ENCODE data around the gene TSPYL4.

DNA sequence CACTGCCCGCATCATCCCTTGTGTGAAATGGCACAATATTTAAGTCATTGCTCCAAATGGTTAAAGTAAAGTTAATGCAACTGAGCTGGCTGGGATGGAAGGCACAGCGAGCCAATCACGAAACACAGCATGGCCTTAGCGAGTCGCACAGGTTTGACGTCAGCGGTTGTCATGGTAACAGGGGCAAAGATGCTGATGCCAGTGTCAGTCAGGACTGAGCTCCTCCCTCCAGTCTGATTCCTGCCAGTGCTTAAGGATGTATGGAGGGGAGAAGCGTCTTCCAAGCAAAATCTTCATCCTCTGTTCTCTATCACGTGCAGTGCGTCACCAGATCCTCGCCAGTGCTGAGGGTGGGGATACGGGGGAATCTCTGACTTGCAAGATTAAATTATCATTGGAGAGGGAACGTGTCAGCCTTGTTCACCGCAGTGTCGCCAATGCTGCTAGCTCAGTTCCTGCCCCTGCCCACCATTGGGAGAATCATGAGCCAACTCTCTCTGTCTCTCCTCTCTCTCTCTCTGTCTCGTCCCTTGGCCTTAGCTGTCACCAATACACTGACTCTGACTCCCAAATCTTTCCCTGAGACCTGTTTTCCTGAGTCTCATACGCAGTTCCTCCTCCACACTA lies 24.5 kb downstream of the TSPYL4 start:
- no peak for TF ChIP-seq POLR2A (IDR thresholded peaks at IDR 0.05; ENCODE audit: low read depth, low read length)
- TF ChIP-seq TAF1 (IDR thresholded peaks at IDR 0.05; ENCODE audit: low read depth, low read length) = no peak
